NK-92 (cell line): ENCODE data around the gene KBTBD4.
"Not testable (repeated sequence)": the region's sequence is repeated elsewhere in the genome, so short reads cannot be mapped to it uniquely, and the experiment has no call there.

Source experiments
- DNase-seq: peaks from one replicate; lab custom pipeline; 2025; ENCODE audit not compliant: unreplicated experiment; lab: John Stamatoyannopoulos, UW

The KBTBD4 gene

DNA sequence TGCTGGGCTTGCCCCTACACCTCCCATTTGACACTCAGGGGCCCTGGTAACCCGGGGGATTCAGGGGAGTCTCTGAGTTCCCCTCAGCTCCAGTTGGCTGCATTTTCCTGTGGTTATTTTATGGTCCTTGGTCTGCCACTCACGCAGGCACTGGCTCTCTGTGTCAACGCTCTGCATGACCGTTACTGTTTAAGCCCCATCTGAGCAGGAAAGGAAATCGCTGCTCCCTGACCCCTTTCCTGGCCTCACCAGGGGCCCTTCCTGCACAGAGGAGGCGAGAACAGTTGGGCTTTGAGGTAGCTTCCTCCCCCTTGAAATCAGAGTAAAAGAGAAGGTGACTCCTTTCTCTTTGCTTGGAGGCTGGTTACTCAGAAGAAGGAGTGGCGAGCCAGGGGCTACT lies 13.0 kb upstream of the KBTBD4 start:
- DNase-seq: no peak

DNA sequence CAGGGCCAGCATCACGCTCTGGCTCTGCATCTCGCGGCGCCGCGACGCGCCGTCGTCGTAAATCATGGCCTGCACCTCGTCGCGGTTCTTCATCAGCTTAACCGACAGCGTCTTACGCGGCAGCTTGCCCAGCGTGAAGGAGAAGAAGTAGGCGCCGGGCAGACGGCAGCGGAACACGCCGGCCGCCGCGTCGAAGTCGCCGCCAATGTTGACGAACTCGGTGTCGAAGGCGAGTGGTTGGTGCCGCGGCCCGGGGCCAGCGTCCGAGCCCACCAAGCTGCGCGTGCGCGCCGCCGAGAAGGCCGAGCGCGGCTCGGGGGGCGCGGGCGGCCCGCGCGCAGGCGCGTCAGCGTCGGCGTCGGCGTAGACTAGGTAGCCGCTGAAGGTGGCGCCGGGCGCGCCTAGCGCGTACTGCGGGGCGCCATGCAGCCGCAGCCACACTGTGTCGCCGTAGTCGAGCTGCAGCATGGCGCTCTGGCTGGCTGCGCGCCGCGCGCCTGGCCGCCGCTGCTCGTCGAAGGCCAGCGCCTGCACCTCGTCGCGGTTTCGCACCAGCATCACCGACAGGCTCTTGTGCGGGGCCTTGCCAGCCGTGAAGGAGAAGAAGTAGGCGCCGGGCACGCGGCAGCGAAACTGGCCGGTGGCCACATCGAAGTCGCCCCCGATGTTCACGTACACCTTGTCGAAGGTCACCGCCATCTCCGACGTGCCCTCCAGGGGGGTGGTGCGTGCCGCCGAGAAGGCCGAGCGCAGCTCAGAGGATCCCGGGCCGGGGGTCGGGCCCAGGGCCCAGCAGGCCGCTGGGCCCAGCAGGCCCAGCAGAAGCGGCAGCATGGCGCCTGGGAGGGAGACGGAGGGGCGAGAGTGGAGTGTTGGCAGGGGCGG lies 11.4 kb upstream of the KBTBD4 start:
- DNase-seq: no peak

DNA sequence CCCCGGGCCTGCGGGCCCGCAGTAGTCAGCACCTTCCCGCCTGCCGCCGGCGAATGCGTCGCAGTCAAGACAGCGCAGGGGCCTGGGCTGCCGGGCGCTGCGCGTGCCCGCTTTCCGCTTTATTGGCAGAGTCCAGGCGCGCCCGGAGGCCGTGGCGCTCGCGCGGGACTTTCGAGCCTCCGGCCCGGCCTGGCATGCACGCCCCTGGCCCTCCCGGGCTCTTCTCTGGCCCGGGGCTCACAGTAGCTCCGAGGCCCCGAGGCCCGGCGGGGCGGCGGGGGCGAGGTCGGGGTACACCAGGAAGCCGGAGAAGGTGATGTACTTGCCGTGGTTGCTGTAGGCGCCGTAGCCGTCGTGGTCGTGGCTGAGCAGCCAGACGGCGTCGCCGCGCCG lies 10.8 kb upstream of the KBTBD4 start:
- DNase-seq: no peak

GRCh38 chr11:47589118-47589517 lies 10.3 kb upstream of the KBTBD4 start:
- no peak for DNase-seq

DNA sequence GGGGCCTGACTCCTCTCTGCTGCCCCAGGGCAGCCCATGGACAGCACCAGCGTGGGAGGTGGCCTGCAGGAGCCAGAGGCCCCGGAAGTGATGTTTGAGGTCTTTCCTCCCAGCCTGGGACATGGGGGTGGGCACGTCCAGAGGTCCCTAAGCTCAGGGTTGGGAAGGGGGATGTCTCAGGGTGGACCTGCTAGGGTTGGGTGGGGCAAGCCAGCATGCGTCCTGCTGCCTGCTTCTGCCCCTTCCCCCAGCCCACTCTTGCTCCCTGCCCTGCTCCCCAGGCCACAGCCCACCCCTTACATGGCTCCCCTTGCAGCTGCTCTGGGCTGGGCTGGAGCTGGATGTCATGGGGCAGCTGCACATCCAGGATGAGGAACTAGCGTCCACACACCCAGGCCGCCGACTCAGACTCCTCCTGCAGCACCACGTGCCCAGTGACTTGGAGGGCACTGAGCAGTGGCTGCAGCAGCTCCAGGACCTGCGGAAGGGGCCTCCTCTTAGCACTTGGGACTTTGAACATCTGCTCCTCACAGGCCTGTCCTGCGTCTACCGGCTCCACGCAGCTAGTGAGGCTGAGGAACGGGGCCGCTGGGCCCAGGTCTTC lies 9.1 kb upstream of the KBTBD4 start:
- no peak for DNase-seq

DNA sequence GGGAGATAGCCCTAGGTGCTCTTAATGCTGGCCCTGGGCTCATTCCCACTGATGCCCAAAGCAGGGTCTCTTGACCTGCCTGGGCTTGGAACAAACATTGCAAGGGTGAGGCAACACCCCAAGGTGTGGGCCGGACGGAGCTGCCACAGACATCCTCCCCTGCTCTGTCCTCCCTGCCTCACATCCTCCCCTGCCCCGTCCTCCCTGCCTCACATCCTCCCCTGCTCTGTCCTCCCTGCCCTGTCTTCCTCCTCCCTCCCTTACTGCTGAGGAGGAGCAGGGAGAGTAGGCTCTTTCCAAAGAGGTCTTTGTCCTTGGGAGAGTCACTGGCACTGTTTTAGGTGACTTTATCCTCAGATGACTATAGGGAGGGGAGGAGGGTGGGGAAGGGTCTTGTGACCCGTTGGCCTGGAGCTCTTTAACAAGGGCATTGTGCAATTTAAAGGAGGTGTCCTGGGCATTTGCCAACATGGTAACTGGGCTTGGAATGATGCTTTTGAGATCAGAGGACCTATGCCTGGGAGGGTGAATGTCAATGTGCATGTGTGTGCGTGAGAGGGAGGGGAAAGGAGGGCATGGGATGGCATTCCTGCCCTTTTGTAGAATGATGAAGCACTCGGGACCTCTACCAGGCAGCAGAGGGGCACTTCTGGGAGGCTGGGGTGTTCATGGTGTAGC lies 8.4 kb upstream of the KBTBD4 start:
- DNase-seq: no peak

GRCh38 chr11:47586098-47586855 lies 7.5 kb upstream of the KBTBD4 start, which contains the start of gene FAM180B:
Gene FAM180B (plus strand): TSS chr11:47586678. CDS start chr11:47586769, 91 bp downstream.
- DNase-seq: no peak

- no peak for DNase-seq
Measured at GRCh38 chr11:47583844-47584243, 5.1 kb upstream of the KBTBD4 start.

DNA sequence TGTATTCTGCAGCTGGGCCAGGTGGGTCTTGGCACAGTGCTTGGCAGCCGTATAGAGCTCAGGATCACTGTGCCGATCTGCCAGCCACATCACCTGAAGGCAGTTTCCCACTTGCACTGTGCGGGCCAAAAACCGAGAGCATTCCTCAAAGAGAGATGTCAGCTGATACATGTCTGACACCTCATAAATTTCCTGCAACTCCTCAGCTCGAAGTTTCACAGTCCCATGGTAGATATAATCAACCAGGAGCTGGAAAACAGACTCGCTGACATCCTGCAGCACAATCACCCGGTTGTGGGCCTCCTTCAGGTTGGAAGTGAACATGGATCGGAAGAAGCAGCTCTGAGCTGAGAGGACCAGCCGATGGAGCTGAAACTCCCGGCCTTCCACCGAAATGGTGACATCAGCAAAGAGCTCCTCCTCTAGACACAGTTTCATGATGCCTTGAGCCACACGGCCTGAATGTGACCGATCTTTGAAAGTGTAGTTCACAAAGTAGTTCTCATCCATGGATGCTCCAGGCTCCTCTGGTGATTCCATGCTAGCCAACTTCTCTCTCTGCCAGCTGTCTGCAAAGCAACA lies 1.2 kb downstream of the KBTBD4 start:
- DNase-seq: no peak

DNA sequence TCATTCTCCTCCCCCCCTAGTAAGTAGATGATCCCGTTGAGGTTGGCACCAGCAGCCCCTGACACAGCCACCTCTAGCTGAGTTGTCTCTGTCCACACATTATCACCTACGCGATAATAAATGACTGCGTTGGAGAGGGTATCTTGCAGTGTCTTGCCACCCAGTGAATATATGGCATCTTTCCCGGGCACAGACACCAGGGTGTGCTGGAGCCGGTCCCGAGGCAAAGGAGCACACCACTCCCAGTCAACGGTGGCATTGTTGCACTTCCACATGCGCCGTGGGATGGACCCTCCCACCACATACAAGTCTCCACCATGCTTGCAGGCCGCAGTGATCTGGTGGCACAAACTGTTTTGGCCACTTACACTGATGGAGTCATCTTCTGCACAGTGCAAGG lies 5.4 kb downstream of the KBTBD4 start:
- no peak for DNase-seq

DNA sequence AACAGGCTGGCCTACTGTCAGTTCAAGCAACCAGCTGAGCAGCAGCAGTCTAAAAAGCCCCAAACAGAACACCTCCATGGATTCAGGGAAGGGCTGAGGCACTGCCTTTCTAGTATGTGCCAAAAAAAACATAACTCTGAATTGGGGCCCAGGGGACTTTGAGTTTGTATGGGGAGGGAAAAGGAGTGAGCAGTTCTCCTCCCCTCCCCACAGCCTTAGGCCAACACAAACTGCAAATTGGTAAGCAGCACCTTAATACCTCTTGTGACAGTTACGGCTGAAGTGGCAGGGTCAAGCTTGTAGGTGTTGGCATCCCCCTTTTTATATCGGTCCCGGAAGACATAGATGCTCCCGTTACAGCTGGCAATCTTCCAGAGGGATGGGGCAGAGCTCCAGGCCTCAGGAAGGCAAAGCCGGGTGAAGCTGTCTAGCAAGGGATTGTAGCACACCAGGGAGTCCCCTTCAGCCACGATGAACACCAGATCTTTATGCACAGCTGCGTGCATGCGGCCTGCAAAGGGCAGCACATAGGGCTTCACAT lies 6.0 kb downstream of the KBTBD4 start:
- DNase-seq: no peak

GRCh38 chr11:47571895-47572294 lies 6.9 kb downstream of the KBTBD4 start:
- no peak for DNase-seq

GRCh38 chr11:47571357-47571729 lies 7.4 kb downstream of the KBTBD4 start:
- DNase-seq: no peak

DNA sequence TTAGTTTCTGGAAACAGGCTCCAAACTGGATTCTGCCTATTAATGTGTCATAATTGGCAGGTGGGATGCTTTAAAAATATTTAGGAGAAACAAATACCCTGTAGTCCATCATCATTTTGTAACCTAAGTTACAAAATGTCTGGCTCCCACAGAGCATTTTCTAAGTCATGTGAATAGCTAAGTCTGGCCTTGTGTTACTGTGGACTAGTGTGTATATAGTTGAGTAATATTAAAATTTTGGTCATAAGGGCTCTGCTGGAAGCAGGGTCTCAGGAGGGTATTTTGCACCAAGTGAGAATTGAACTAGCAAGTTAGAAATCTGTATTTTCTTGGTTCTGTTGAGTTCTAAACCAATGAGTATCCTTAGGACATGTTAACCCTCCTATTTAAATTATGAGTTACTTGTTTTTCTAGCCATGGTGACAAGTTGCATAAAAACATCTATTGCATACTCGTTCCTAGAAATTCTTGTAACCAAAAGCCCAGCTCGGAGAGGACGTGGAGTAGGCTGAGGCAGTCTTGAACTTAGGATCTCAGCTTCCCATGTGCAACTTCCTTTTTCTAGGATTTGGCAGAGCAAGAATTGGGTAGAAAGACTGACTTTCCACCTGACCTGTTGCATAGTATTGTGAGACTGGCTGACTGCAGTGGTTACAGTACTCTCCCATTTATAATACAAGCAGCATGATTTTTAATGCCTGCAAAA lies 8.0 kb downstream of the KBTBD4 start:
- DNase-seq: no peak

DNA sequence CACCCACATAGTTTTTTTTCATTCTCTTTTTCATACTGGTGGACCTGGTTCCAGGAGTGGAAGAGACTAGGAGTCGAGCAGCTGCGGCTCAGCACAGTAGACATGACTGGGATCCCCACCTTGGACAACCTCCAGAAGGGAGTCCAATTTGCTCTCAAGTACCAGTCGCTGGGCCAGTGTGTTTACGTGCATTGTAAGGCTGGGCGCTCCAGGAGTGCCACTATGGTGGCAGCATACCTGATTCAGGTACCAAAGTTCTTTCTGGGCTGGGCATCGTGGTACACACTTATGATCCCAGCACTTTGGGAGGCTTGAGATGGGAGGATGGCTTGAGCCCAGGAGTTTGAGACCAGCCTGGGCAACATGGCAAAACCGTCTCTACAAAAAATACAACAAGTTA lies 9.1 kb downstream of the KBTBD4 start:
- no peak for DNase-seq

GRCh38 chr11:47566149-47566698 lies 12.5 kb downstream of the KBTBD4 start:
- DNase-seq: no peak

DNA sequence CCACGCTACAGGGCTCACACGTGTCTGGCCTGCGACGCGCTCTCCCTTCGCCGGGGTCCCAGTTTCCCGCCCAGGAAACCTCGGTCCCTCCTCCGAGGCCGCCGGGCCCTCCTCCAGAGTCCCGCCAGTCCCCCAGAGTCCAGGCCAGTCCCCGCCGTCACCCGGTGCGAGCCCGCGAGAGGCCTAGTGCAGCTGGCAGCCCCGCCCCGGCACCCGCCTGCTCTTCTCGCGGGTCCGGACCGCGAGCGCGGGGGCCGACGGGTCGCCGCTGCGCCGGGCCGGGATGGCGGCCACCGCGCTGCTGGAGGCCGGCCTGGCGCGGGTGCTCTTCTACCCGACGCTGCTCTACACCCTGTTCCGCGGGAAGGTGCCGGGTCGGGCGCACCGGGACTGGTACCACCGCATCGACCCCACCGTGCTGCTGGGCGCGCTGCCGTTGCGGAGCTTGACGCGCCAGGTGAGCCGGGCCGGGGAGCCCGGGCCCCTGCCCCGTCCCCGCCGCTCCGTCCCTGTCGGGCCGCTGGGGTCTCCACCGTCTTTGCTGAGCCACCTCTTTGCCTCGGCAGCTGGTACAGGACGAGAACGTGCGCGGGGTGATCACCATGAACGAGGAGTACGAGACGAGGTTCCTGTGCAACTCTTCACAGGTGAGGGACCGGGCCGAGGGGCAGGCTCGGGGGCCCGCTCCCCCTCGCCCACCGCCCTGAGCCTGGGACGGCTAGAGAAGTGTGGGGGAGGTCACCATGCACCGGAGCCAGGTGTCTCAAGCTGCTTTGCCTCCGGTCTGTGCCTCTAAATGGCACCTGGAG lies 13.2 kb downstream of the KBTBD4 start, which contains the start of gene PTPMT1:
PTPMT1 (plus strand) TSS at position 260 of the 809 bp plus-strand sequence; CDS start at position 284, 24 bp downstream.
- DNase-seq: no peak

GRCh38 chr11:47564933-47565339 lies 13.8 kb downstream of the KBTBD4 start:
- DNase-seq: no peak

DNA sequence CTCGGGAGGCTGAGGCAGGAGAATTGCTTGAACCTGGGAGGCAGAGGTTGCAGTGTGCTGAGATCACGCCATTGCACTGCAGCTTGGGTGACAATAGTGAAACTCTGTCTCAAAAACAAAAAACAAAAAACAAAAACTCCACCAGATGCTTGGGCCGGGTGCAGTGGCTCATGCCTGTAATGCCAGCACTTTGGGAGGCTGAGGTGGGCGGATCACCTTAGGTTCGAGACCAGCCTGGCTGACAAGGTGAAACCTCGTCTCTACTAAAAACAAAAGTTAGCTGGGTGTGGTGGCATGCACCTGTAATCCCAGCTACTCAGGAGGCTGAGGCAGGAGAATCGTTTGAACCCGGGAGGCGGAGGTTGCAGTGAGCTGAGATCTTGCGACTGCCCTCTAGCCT lies 14.4 kb downstream of the KBTBD4 start:
- DNase-seq: not testable (repeated sequence)
